ENCODE results near the gene DYSF.

DNA sequence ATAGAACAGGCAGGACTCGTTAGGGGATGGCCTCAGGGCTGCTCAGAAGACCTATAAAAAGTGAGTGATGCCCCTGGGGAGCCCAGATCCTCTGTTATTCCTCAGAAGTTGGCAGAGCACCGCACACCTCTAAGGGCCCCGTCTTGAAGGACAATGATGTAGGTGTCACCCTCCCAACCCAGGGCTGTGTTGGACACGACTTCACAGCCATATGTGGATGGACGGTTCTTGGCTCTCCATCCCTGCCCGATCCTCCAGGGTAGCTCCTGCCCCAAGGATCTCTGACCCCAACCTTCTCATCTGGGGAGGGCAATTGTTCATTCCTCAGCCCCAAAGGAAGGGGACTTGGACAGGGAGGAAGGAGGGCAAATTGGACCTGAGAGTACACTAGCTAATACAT, 246.1 kb downstream of the DYSF start:
- TF ChIP-seq, protein P1, sequence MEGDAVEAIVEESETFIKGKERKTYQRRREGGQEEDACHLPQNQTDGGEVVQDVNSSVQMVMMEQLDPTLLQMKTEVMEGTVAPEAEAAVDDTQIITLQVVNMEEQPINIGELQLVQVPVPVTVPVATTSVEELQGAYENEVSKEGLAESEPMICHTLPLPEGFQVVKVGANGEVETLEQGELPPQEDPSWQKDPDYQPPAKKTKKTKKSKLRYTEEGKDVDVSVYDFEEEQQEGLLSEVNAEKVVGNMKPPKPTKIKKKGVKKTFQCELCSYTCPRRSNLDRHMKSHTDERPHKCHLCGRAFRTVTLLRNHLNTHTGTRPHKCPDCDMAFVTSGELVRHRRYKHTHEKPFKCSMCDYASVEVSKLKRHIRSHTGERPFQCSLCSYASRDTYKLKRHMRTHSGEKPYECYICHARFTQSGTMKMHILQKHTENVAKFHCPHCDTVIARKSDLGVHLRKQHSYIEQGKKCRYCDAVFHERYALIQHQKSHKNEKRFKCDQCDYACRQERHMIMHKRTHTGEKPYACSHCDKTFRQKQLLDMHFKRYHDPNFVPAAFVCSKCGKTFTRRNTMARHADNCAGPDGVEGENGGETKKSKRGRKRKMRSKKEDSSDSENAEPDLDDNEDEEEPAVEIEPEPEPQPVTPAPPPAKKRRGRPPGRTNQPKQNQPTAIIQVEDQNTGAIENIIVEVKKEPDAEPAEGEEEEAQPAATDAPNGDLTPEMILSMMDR (IDR thresholded peaks at IDR 0.05): no peak
- no peak for TF ChIP-seq EZH2 (IDR thresholded peaks at IDR 0.05; ENCODE audit: borderline replicate concordance, insufficient read depth, low read depth, low read length, poor library complexity, severe bottlenecking)

All from B cell (primary cell).